Measurements from ENCODE around the gene EHMT2. TPM values are rescaled to one million over a fixed set of nuclear protein-coding genes. Genes with fewer than 3 reads are reported as not detected.

EHMT2 gene
- total and polyA plus RNA-seq, 2 of the 8 experiments (the other 6 are each of a cell fraction or from before 2014, with no cell fraction given): 125 to 177 TPM

- no peak overlapping the region for H4K5ac ChIP-seq (ENCODE audit: insufficient read length, low read depth, low read length)
- no peak for TF ChIP-seq JUN (IDR thresholded peaks at IDR 0.05; ENCODE audit: low read depth, low read length)
- TF ChIP-seq EZH2 (IDR thresholded peaks at IDR 0.05; ENCODE audit: low read depth, low read length, severe bottlenecking): no peak
- no peak for TF ChIP-seq POLR2AphosphoS5 (IDR thresholded peaks at IDR 0.05; ENCODE audit: low read depth, low read length)
- TF ChIP-seq SIN3A (conservative IDR thresholded peaks at IDR 0.05 in 1 of 2, IDR thresholded peaks at IDR 0.05 in 1 of 2; ENCODE audit: low read depth in 1 of 2, low read length in 2 of 2): no peak
- no peak for TF ChIP-seq ASH2L (IDR thresholded peaks at IDR 0.05; ENCODE audit: low read length)
- TF ChIP-seq KDM1A (IDR thresholded peaks at IDR 0.05; ENCODE audit: borderline replicate concordance, low read length): no peak
- TF ChIP-seq NRF1 (IDR thresholded peaks at IDR 0.05; ENCODE audit: low read depth, low read length): no peak
- no peak for TF ChIP-seq RAD21 (IDR thresholded peaks at IDR 0.05 in 1 of 2, conservative IDR thresholded peaks at IDR 0.05 in 1 of 2; ENCODE audit: low read depth in 2 of 2, low read length in 2 of 2)
- no peak for TF ChIP-seq CEBPB (IDR thresholded peaks at IDR 0.05; ENCODE audit: low read depth, low read length)
- TF ChIP-seq POU5F1 (IDR thresholded peaks at IDR 0.05; ENCODE audit: low read depth, low read length): no peak
- TF ChIP-seq SP1 (IDR thresholded peaks at IDR 0.05; ENCODE audit: low read depth, low read length): no peak
- TF ChIP-seq CTBP2 (IDR thresholded peaks at IDR 0.05; ENCODE audit: borderline replicate concordance, insufficient read depth, insufficient read length, low read length): no peak
- TF ChIP-seq HDAC2 (IDR thresholded peaks at IDR 0.05; ENCODE audit: borderline replicate concordance in 1 of 2, low read depth in 2 of 2, low read length in 2 of 2): no peak
- no peak overlapping the region for H2BK120ac ChIP-seq (replicated peaks; ENCODE audit: low read depth, low read length)
- H3K4me1 ChIP-seq (replicated peaks in 1 of 4; ENCODE audit: control insufficient read depth in 3 of 4, insufficient read depth in 4 of 4, low read length in 3 of 4): peaks cover 0 to 11% (median 0%) of the 10 kb centered on the region in 4 experiments; a peak in 1 of 7 replicates
- no peak overlapping the region for H2AK5ac ChIP-seq (ENCODE audit: low read depth, low read length)
- H2BK5ac ChIP-seq (ENCODE audit: low read depth, low read length): no peak overlapping the region
- no peak overlapping the region for H3K23ac ChIP-seq (ENCODE audit: insufficient read length)
- no peaks in the 10 kb centered on the region for H3K23me2 ChIP-seq (ENCODE audit: low read depth, low read length)
- peaks cover 11 to 24% (median 20%) of the 10 kb centered on the region in 4 experiments; a peak in 6 of 8 replicates for H3K36me3 ChIP-seq (ENCODE audit: control insufficient read depth in 2 of 4, insufficient read depth in 4 of 4, low read length in 3 of 4)
- no peaks in the 10 kb centered on the region for H3K79me2 ChIP-seq (ENCODE audit: control insufficient read depth in 1 of 2, insufficient read depth in 2 of 2, low read length in 2 of 2)
- H3K79me1 ChIP-seq (ENCODE audit: low read depth, low read length): no peaks in the 10 kb centered on the region; the same call in 1 of the 2 replicates
- DNase-seq (ENCODE audit: low read depth in 1 of 2, low spot score in 2 of 2) (no peak), FAIRE-seq (no peak)
- ChIA-PET POLR2A (ENCODE audit: partially characterized antibody) (interaction anchor here (1.4 to 5.6 kb wide), 5 partner anchors 13 to 50 kb away, joined by 4 to 47 read pairs (median 5); partner anchors contain the start of genes HSPA1B and NEU1), CTCF (ENCODE audit: partially characterized antibody) (interaction anchor here (0.6 to 8.1 kb wide), 7 partner anchors 9 to 86 kb away, joined by 3 to 59 read pairs (median 3); no protein-coding TSS in a partner anchor)
- H3K9ac ChIP-seq (replicated peaks in 1 of 4; ENCODE audit: extremely low read depth in 1 of 4, low read depth in 3 of 4, low read length in 3 of 4): no peak overlapping the region
- no peak overlapping the region for H2BK20ac ChIP-seq (ENCODE audit: low read length)
- no peak overlapping the region for H3K18ac ChIP-seq (ENCODE audit: extremely low read depth, low read length)
- H3K4ac ChIP-seq (replicated peaks; ENCODE audit: insufficient read length, low read depth, low read length): peak overlapping the region; percentile 41
- H3K4me2 ChIP-seq (ENCODE audit: insufficient read depth in 1 of 2, low read depth in 2 of 2, low read length in 2 of 2): no peak overlapping the region
- H3K27ac ChIP-seq (ENCODE audit: low read depth, low read length): no peak overlapping the region
- no peak overlapping the region for H3K4me3 ChIP-seq (ENCODE audit: extremely low read depth in 1 of 4, insufficient read depth in 2 of 4, low read depth in 3 of 4, low read length in 4 of 4)
- no peaks in the 10 kb centered on the region for H3K9me3 ChIP-seq (ENCODE audit: insufficient read depth in 2 of 2, low read depth in 1 of 2, low read length in 1 of 2)
- no peaks in the 10 kb centered on the region for H3K27me3 ChIP-seq (replicated peaks in 1 of 4; ENCODE audit: control insufficient read depth in 3 of 4, extremely low read depth in 1 of 4, insufficient read depth in 3 of 4, low read length in 3 of 4)
- H2BK12ac ChIP-seq (ENCODE audit: low read depth, low read length): no peak overlapping the region
- peaks cover 2 to 11% of the 10 kb centered on the region in 2 experiments for H4K20me1 ChIP-seq (replicated peaks in 1 of 2; ENCODE audit: control insufficient read depth in 1 of 2, insufficient read depth in 2 of 2, low read length in 2 of 2)
- no peak overlapping the region for H2BK15ac ChIP-seq (ENCODE audit: low read length)
- H3K14ac ChIP-seq (ENCODE audit: insufficient read length): no peak overlapping the region
- WGBS, 2 experiments (ENCODE audit: extremely low coverage in 1 of 2, insufficient coverage in 1 of 2, insufficient read length in 1 of 2, insufficient replicate concordance in 2 of 2, low coverage in 1 of 2, low lambda C conversion rate in 2 of 2, missing lambda C conversion rate in 1 of 2): 81% methylated on average over 3 of the region's 3 CpGs; no CpG with 5 or more reads in 1 of the 2 experiments
- no peak overlapping the region for H2AFZ ChIP-seq (ENCODE audit: low read length)
- no peak overlapping the region for H4K91ac ChIP-seq (replicated peaks; ENCODE audit: insufficient read length, low read length)
- H3K56ac ChIP-seq (replicated peaks; ENCODE audit: insufficient read length, low read depth, low read length): no peak overlapping the region
- no peak overlapping the region for H4K8ac ChIP-seq (ENCODE audit: extremely low read depth, insufficient read depth, low read length)
Observed at GRCh38 chr6:31877125-31877650, 20.3 kb downstream of the EHMT2 start.

All from H1 (cell line).